Kidney capillary endothelial cell (primary cell): ENCODE data around the gene LMBR1.
"Not testable (repeated sequence)": the region's sequence is repeated elsewhere in the genome, so short reads cannot be mapped to it uniquely, and the experiment has no call there.

ENCODE experiments used
- DNase-seq: peaks from one replicate; pipeline ENCODE4 v3.0.0-alpha.2; 2018; ENCODE audit warnings: low spot score

LMBR1 gene

DNA sequence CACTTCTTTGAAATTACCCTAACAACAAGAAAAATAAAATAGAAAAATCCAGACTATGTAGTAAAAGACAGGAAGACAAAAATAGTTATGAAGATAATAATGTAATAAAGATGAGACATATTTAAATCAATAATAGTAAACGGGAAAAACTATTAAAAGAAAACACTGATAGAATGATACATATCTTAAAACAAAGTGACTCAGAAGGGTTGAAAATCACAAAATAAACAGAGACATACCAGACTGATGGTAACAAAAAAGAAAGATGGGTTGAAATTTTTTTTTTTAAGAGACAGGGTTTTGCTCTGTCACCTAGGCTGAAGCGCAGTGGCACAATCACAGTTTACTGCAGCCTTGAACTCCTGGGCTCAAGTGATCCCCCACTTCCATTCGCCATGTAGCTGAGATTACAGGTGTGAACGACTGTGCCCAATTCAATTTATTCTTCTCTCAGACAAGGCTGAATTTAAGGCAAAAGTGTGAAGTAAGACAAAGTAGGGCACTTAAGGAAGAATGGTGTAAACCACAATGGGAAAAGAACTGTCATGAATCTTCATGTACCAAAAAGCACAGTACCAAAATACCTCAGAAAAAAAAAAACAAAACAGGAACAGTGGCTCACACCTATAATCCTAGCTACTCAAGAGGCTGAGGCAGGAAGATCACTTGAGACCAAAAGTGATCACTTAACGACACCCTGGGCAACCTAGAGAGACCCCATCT lies 47.4 kb downstream of the LMBR1 start:
- DNase-seq, result no peak

DNA sequence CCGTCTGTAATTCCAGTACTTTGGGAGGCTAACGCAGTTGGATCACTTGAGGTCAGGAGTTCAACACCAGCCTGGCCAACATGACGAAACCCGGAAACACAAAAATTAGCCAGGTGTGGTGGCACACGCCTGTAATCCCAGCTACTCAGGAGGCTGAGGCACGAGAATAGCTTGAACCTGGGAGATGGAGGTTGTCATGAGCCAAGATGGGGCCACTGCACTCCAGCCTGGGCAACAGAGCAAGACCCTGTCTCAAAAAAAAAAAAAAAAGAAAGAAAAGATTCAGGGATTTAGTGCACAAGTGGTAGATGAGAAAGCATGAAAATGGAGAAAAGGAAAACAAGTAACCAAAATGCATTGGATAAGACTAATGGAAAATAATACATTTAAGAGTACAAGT lies 49.4 kb downstream of the LMBR1 start:
- not testable (repeated sequence) for DNase-seq

DNA sequence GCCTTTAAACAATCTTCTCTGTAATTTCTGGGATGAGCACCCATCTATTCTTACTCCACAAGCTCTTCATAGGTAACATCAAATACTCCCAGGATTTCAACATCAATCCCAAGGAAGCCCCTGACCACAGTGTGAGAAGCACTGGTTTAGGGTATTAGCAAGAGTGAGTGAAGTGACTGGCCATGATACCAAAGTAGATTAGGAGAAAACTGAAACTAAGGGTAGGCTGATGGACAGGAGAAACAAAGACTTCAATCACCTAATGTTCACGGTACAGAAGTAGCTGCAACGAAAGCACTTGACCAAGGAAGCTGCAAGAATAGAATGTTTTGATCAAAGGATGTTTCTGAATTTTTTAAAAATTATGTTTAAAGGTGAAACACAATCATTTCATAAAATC lies 49.8 kb downstream of the LMBR1 start:
- DNase-seq, result no peak

DNA sequence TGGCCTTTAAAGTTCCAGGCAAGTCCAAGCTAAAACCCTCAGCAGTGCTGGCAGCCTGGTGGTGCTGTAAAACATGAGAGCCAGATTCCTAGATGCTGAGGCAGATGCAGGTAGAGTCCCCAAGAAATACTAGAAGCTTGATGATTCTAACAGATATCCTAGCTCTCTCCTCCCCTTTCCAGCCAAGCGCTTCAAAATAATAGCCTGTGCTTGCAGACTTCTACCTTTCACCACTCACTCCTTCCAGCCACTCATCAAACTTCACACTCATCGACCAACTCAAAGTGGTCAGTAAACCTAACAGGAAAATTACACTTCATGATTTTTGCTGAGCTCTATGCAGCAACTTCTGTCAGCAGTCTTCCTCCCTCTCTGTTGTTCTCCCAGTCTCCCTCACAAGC lies 50.2 kb downstream of the LMBR1 start:
- DNase-seq, result no peak

DNA sequence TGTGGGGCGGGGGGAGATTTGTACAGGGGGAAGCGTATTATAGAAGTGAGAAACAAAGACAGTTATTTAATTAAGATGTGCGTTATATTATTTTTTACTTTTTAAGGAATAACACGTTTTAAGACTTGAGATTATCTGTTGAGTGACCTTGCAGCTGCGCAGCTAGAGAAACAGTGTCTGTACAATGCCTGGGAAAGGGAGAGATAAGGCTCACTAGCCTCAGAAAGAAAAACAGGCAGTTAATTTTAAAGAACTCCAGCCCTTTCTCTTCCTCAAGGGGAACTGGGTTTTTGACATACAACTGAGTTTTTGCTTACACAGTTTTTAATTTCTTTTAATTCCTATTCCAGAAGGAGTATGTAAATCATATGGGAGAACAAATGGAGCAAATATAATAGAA lies 50.7 kb downstream of the LMBR1 start:
- no peak for DNase-seq

DNA sequence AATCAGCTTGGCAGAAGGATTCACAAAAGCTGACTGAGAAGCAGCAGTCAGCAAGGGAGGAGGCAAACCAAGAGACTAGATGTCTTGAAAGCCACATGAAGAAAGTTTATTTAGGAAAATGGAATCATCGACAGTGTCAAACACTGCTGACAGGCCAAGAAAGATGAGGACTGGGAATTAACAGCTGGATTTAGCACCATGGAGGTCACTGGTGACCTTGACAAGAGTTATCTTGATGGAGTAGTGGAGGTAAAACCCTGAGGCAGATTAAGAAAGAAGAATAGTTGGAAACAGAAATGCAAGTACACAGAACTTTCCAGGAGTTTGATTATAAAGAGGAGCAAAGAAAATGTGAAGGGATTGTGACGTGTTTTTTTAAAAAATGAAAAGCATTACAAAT lies 51.5 kb downstream of the LMBR1 start:
- DNase-seq, result no peak

DNA sequence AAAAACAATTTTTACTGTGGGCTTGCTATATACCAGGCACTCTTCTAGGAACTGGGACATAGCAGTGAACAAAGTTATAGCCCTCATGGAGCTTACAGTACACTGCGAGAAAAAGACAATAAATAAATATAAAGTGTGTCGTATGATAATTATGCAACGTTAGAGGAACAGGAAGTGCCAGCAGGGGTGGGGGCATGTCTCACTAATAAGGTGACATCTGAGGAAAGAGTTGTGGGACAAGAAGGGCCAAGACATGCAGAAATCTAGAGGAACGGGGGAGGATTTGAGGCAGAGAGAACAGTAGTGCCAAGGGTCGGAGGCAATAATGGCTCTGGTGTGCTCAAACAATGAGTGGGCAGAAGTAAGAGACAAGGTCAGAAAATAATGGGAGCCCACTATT lies 52.8 kb downstream of the LMBR1 start:
- DNase-seq, result no peak

DNA sequence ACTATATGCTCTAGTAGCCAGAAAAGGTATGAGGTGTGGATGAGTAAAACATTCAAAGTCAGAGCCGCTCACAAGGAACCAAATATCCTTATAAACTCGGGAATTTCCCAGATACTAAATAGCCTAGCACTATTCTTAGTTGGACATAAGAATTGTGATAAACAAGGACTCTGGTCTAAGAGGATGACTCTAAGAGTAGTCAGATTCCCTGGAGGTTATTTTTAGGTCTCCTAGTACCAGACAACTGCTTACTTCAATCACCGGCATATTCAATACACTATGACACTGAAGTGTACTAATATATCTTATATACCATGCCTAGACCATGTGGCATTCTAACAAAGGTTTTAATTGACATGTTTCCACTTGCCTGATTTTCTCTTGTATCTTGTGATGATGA lies 56.5 kb downstream of the LMBR1 start:
- no peak for DNase-seq

DNA sequence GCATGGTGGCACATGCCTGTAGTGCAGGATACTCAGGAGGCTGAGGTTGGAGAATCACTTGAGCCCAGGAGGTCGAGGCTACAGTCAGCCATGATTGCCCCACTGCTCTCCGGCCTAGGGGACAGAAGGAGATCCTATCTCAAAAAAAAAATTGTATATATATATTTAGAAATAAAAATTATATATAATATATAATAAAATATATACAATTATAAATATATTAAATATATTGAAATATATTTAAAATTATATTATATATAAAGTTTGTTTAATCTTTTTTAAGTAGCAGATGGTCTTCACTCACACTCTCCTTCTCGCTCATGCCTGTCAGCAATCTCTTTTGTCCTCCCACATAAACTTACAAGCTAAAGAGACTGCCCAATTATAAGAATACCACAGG lies 58.5 kb downstream of the LMBR1 start:
- no peak for DNase-seq

DNA sequence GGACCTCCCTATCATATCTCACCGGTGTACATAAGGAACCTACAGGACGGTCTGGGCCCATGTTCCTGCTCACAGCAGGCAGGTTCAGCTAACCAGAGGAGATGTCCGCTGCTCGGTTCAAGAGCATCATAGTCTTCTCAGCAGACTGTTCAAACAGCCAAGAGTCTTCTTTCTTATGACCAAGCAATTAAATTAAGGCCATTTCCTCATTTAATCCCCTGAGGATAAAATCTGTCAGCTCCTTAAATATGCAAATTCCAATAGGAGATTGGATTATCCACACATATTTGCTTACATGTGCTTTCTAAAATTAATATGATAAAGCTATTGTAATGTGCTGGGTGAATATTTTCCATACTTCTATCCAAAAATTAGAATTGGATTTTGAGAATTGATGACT lies 59.7 kb downstream of the LMBR1 start:
- DNase-seq, result no peak

DNA sequence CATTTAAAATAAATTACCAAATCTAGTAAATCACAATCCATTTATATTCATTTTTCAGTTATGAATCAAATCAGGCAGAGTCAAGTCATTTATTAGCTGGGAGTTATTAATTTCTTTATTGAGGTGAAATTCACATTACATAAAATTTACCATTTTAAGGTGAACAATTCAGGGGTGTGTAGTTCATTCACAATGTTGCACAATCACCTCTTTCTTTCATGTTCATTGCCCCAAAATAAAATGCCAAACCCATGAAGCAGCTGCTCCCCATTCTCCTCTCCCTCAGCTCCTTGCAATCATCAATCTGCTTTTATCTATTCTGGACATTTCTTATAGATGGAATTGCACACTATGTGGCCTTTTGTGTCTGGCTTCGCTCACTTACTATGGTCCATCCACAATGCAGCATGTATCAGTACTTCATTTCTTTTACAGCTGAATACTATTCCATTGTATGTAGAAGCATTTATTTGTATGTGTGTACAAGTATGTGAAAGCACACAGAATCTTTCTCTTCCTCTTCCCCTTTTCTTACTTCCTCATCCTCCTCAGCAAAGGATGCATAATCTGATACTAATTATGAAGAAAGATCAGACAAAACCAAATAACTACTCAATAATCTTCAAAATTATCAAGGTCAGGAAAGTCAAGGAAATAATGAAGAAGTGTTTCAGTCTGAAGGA lies 60.6 kb downstream of the LMBR1 start:
- no peak for DNase-seq

DNA sequence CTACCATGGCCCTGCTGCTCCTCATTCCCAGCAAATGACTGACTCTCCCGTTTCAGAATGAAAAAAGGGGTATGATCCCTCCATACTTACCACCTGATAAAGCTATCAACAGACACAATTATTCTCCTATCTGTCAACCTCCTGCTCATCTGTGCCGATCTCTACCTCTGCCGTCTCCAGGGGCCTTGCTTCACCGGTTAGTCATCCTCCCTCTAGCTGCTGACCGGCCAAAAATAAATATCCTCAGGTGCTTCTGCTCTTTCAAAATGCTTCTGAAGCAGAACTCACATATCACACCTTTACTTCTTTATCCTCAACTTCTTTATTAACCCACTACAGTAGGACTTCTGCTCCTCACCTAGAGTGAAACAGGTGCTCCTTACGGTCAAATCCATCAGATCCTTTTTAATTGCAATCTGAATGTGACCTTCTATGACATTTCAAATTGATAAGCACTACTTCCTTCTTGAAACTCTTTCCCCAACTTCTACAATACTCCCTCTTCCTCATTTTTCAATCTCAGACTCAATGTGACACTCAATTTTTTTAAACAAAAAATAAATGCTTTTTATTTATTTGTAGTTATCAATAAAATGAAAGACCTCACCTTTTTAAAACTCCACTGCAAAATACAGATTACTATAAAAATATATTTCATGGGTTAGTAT lies 63.2 kb downstream of the LMBR1 start:
- DNase-seq, result no peak

DNA sequence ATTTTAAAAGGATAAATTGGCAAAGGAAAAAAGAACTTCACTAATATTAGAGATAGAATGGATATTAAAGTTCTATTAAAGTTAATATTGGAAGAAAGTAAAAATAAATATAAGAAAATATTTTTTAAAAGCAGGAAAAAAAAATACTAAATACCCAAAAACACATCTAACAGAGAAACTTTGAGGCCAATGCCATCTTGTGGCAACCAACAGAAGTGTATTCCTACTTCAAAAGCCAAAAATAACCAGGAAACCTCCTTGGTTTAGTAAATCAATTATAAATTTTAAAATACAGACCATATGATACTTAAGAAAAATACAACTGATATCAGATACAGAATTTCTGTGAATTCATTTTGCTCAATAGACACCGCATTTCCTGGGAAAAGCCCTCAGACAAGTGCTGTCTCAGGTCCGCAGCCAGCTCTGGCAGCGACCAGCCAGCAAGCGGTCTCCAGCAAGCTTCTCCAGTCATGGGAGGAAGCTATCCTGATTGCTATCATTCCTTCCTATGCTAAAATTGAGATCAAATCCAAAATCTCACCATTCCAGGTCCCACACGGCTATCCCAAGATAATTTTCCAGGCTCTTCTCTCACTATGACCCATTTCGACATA lies 65.3 kb downstream of the LMBR1 start:
- DNase-seq, result peak; percentile 29

DNA sequence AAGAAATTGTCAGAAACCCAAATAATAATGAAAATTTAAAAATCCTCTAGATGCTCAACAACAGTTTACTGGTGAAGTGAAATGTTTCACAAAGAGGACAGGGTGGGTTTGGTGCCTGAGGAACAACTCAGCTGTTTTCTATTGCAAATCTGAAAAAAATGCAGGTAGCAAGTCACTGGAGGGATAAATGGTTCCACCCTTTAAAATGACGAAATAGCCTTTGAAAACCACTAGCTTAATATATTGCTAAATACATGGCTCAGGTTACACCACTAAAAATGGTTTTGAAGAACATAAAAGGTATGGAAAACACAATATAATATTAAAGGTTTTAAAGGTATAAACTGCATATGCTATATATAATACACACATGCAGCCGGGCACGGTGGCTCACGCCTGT lies 69.5 kb downstream of the LMBR1 start:
- DNase-seq, result no peak

DNA sequence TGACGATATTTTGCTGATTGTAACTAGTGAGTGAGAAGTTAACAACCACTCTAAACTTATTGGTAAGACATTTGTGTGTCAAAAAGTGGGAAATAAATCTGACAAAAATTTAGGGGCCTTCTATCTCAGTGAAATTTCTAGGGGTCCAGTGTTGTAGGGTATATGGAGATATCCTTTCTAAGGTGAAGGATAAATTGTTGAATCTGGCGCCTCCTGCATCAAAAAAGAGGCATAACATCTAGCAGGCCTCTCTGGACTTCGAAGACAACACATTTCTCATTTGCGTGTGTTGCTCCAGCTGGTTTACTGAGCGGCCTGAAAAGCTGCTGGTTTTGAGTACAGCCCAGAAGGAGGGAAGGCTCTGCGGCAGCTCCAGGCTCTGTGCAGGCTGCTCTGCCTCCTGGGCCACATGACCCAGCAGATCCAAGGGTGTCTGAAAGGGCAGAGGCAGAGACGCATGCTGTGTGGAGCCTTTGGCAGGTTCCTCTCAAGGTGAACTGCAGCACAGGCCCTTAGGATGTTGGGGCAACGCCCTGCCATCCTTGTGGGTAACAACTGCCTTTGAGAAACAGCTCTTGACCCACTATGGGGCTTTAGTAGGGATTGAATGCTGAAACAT lies 72.4 kb downstream of the LMBR1 start:
- DNase-seq, result no peak

DNA sequence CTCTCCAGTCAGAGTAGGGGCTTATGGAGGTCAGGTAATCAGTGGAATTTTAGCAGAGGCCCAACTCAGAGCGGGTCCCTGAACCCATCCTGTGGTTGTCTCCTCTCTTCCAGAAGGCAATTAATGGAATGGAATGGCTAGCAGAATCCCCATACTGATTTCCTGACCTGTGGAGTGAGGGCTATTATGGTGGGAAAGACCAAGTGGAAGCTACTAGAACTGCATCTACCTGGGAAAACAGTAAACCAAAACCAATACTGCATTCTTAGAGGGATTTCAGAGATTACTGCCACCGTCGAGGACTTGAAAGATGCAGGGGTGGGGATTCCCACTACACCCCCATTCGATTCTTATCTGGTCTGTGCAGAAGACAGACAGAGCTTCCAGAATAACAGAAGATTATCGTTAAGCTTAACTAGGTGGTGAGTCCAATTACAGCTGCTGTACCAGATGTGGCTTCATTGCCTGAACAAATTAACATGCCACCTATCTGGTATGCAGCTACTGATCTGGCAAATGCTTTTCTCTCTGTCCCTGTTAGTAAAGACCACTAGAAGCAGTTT lies 73.2 kb downstream of the LMBR1 start:
- DNase-seq, result no peak

DNA sequence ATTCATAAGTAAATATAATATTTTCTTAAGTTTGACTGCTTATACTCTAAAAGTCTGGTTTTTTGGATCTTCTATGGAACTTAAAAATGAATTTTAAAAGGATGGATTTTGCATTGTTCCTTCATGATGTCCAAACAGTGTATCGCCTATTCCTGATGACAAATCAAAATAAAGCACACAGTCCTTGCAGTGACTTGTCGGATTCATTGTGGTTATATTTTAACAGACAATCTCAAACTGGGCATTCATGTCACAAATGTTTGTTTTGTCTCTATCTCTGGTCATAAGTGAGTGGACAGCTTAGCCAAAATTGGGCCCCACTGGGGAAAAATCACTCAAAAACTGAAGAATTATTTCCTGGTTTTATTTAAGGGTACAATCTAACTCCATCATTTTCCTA lies 74.8 kb downstream of the LMBR1 start:
- DNase-seq, result no peak

DNA sequence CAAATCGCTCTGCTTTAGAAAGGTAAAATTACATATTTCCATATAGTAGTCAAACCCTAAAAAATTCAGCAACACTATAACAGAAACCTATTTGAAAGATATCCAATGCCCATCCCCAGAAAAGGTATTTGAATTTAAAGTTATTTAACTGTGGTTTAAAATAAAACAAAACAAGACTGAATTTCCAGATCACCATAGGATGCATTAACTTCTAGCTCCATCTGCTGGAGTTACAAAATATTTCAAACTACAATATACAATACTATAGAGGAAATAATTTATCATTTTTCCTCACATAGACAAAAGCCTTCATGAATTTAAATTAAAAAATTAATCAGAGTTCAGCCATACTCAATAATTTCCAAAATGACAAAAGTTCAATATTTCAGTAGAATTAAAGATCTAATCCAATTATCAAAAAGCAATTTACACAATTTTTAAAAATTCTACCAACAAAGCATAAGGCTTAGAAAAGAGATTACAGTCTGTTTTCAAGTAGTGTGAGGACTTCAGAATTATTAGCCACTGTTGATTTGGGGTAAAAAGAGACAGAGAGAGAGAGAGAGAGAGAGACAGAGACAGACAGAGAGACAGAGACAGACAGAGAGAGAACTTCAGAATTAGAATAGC lies 75.9 kb downstream of the LMBR1 start:
- DNase-seq, result peak; percentile 25

DNA sequence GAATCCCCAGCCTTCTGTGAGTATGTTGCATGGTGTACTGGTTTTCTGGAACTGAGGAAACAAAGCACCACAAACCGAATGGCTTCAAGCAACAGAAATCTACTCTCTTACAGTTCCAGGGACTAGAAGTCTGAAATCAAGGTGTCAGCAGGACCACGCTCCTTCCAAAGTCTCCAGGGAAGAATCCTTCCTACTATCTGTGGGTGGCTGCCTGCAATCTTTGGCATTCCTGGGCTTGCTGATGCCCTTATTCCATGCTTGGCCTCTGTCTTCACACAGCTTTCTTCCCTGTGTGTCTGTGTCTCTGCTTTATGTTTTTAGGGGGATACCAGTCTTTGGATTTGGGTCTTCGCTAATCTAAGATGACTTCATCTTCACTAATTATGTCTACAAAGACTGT lies 81.3 kb downstream of the LMBR1 start:
- DNase-seq, result no peak

DNA sequence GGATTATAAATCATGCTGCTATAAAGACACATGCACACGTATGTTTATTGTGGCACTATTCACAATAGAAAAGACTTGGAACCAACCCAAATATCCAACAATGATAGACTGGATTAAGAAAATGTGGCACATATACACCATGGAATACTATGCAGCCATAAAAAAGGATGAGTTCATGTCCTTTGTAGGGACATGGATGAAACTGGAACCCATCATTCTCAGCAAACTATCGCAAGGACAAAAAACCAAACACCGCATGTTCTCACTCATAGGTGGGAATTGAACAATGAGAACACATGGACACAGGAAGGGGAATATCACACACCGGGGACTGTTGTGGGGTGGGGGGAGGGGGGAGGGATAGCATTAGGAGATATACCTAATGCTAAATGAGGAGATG lies 89.3 kb downstream of the LMBR1 start:
- DNase-seq, result not testable (repeated sequence)

DNA sequence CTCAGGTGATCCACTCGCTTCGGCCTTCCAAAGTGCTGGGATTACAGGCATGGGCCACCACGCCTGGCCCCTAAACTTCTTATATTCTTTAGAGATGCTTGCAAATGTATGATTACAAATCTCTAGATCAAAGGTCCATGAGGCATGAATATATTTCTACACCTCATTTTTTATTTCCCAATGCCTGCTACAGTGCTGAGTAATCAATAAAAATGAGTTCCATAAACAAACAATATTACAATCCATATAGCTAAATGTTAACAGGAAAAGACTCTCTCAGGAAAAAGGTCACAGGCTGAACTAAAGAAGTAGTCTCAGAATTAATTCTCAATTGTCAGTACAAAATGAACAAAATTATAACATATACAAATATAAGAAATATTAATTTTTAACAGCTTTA lies 90.8 kb downstream of the LMBR1 start:
- no peak for DNase-seq

DNA sequence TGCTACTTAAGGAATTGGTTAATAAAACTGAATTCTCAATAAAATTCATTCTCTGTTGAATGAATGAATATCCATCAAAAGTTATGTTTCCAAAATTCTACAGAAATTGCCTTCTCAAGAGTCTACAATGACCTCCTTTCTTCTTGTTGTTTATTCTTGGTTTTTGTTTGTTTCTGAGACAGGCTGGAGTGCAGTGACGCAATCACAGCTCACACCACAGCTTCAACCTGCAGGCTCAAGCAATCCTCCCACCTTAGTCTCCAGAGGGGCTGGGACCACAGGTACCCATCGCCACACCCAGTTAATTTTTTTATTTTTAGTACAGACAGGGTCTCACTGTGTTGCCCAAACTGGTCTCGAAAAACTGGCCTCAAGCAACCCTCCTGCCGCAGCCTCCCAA lies 97.6 kb downstream of the LMBR1 start:
- DNase-seq, result no peak
